GM18951 (cell line): ENCODE data around the gene KIAA1958.
"Not testable (repeated sequence)": the region's sequence is repeated elsewhere in the genome, so short reads cannot be mapped to it uniquely, and the experiment has no call there.

Source experiments
- POLR2A ChIP-seq: IDR thresholded peaks from 4 replicates; pipeline ENCODE4 v1.6.1; 2011; ENCODE audit warnings: mild to moderate bottlenecking; ENCODE audit not compliant: insufficient read length, insufficient read depth; ENCODE audit errors: extremely low read depth
- in situ Hi-C: fragments of 300-500 bp; cut with MboI; formaldehyde crosslinking; loops from one replicate; pipeline ENCODE4 v1.12.0; 2022; ENCODE audit warnings: low sequenced_read_pairs, mixed read lengths, inconsistent platforms; ENCODE audit not compliant: unreplicated experiment

KIAA1958 gene

GRCh38 chr9:112663681-112664080 is 177.1 kb downstream of the KIAA1958 start:
- in situ Hi-C loops, result no loop called here
- TF ChIP-seq POLR2A, result no peak

- in situ Hi-C loops, result no loop called here
- no peak for TF ChIP-seq POLR2A
These were observed 177.9 kb downstream of the KIAA1958 start for GRCh38 chr9:112664531-112664930.

DNA sequence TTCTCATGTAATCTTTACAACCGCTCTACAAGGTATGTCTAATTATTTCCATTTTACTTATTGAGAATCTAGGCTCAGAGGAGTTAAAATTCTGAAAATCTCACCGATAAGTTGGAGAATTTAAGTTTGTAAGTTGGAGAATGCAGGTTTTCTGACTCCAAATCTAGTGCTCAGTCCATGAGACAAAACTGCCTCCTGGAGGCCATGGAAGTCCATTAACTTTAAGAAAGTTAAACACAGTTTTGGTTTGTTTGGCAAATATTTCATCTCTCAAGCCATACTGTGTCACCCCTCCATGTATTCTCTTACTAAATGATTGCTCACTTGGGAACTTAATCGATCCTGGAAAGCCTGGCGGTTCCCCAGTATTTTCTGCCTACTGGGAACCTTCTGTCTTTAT is 178.7 kb downstream of the KIAA1958 start:
- in situ Hi-C loops, result no loop called here
- no peak for TF ChIP-seq POLR2A

GRCh38 chr9:112669326-112669725 is 182.7 kb downstream of the KIAA1958 start:
- TF ChIP-seq POLR2A, result no peak
- in situ Hi-C loops, result no loop called here

DNA sequence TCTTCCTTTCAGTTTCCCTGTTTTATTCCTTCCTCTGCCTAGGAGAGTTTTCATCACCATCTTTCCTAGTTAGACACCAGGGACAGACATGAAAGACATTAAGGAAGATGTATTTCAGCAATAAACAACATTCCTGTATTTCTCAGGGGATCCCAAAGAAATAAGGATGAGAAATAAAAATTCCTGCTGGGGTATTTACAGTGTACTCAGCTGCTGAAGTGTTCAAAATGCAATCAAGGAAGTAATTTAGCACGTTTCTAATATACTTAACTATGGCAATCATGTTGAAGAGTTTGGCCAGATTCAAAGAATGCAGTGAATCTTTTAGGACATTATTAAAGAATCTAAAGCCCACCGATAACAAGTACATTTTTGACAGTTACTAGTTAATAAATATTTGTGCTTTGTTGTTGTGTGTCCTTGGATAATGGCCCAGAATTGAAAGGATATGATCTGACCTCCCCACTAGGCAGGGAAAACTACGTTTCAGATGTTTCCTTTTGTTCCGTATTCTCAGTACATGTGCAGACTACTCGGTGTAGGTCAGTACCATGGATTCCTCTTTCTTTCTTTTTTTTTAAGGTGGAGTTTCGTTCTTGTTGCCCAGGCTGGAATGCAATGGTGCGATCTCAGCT is 184.5 kb downstream of the KIAA1958 start:
- TF ChIP-seq POLR2A, result no peak
- in situ Hi-C loops, result no loop called here

DNA sequence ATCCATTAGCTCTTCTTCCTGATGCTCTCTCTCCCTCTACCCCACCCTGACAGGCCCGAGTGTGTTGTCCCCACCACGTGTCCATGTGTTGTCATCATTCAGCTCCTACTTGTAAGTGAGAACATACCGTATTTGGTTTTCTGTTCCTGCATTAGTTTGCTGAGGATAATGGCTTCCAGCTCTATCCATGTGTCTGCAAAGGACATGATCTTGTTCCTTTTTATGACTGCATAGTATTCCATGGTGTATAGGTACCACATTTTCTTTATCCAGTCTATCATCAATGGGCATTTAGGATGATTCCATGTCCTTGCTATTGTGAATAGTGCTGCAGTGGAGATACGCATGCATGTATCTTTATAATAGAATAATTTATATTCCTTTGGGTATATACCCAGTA is 186.6 kb downstream of the KIAA1958 start:
- in situ Hi-C loops, result not testable (repeated sequence)

- in situ Hi-C loops, result no loop called here
- no peak for TF ChIP-seq POLR2A
These were observed 190.4 kb downstream of the KIAA1958 start for GRCh38 chr9:112677040-112677439.

- no peak for TF ChIP-seq POLR2A
These were observed 194.2 kb downstream of the KIAA1958 start for GRCh38 chr9:112680731-112681402.

DNA sequence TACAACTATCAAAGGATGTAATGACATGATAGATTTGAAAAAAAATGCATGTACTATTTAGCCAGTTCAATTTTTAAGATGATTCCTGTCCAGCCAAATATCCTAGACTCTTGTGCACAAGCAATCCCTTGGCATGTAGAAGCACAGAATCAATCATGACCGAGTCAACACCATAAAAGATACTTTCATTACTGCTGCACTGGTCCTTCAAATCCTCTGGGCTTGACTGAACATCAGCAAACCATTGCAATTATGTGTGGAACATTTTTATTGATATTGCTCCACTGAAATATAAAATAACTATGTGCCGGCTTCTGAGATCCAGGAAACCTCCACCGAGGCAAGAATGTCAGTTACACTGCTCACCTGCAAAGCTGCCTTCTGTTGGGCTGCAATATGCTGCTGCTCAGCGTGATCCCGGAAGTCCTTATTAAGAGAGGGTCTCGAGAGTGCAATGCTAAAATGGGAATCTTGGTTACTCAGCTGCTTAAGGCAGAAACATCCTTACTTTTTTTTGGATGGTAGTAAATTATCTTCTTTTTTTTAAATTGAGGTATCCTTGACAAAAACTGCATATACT is 202.6 kb downstream of the KIAA1958 start:
- in situ Hi-C loops, result no loop called here
- TF ChIP-seq POLR2A, result no peak

More at GRCh38 chr9:112680731-112681402, 194.2 kb downstream of the KIAA1958 start:
- in situ Hi-C loops, result no loop called here

- in situ Hi-C loops, result no loop called here
- no peak for TF ChIP-seq POLR2A
These were observed 208.3 kb downstream of the KIAA1958 start for GRCh38 chr9:112694706-112695555.

GRCh38 chr9:112696461-112696860 is 209.8 kb downstream of the KIAA1958 start:
- no peak for TF ChIP-seq POLR2A
- in situ Hi-C loops, result no loop called here

GRCh38 chr9:112699230-112699629 is 212.6 kb downstream of the KIAA1958 start:
- in situ Hi-C loops, result no loop called here
- no peak for TF ChIP-seq POLR2A

- in situ Hi-C loops, result no loop called here
- TF ChIP-seq POLR2A, result no peak
These were observed 213.5 kb downstream of the KIAA1958 start for GRCh38 chr9:112700085-112700484.

- no peak for TF ChIP-seq POLR2A
- in situ Hi-C loops, result no loop called here
These were observed 216.7 kb downstream of the KIAA1958 start for GRCh38 chr9:112703304-112703703.
